CD4-positive, alpha-beta T cell treated with Interleukin-17A for 1 hour (primary cell): Measurements from ENCODE around the gene ARFGAP1.

ENCODE experiments used
- DNase-seq: peaks from one replicate; pipeline ENCODE4 v3.0.0-alpha.2; 2020

ARFGAP1 gene

GRCh38 chr20:63336232-63336752, 63.7 kb downstream of the ARFGAP1 start:
- DNase-seq, result no peak

- DNase-seq, result no peak
These were observed 65.3 kb downstream of the ARFGAP1 start for GRCh38 chr20:63337786-63338420.
